ENCODE measurements around the gene CLEC16A.
A peak's percentile ranks its signal among the peaks of the same experiment; 100 is the strongest.

Gene CLEC16A

GRCh38 chr16:11060364-11060763 is 116.0 kb downstream of the CLEC16A start:
- no peak for DNase-seq
- in situ Hi-C loops (cut with HindIII; ENCODE audit: low pct_ligation_motif_present, low pct_unique_long_range_greater_than_20kb, low sequenced_read_pairs) = no loop called here

GRCh38 chr16:11060842-11061241 is 116.5 kb downstream of the CLEC16A start:
- DNase-seq = no peak
- in situ Hi-C loops (cut with HindIII; ENCODE audit: low pct_ligation_motif_present, low pct_unique_long_range_greater_than_20kb, low sequenced_read_pairs) = no loop called here

- no peak for DNase-seq
- in situ Hi-C loops (cut with HindIII; ENCODE audit: low pct_ligation_motif_present, low pct_unique_long_range_greater_than_20kb, low sequenced_read_pairs) = no loop called here
Observed at GRCh38 chr16:11061629-11062270, 117.4 kb downstream of the CLEC16A start.

GRCh38 chr16:11063448-11064201 is 119.3 kb downstream of the CLEC16A start:
- DNase-seq = no peak
- in situ Hi-C loops (cut with HindIII; ENCODE audit: low pct_ligation_motif_present, low pct_unique_long_range_greater_than_20kb, low sequenced_read_pairs) = no loop called here

- no peak for DNase-seq
- in situ Hi-C loops (cut with HindIII; ENCODE audit: low pct_ligation_motif_present, low pct_unique_long_range_greater_than_20kb, low sequenced_read_pairs) = no loop called here
Observed at GRCh38 chr16:11064202-11064540, 119.8 kb downstream of the CLEC16A start.

- no peak for DNase-seq
- in situ Hi-C loops (cut with HindIII; ENCODE audit: low pct_ligation_motif_present, low pct_unique_long_range_greater_than_20kb, low sequenced_read_pairs) = no loop called here
Observed at GRCh38 chr16:11064851-11065250, 120.5 kb downstream of the CLEC16A start.

GRCh38 chr16:11066261-11066870 is 122.0 kb downstream of the CLEC16A start:
- DNase-seq = no peak
- in situ Hi-C loops (cut with HindIII; ENCODE audit: low pct_ligation_motif_present, low pct_unique_long_range_greater_than_20kb, low sequenced_read_pairs) = no loop called here

GRCh38 chr16:11067266-11067665 is 122.9 kb downstream of the CLEC16A start:
- in situ Hi-C loops (cut with HindIII; ENCODE audit: low pct_ligation_motif_present, low pct_unique_long_range_greater_than_20kb, low sequenced_read_pairs) = no loop called here

GRCh38 chr16:11067697-11068141 is 123.4 kb downstream of the CLEC16A start:
- in situ Hi-C loops (cut with HindIII; ENCODE audit: low pct_ligation_motif_present, low pct_unique_long_range_greater_than_20kb, low sequenced_read_pairs) = no loop called here
- no peak for DNase-seq

More at GRCh38 chr16:11067266-11067665, 122.9 kb downstream of the CLEC16A start:
- DNase-seq = no peak

GRCh38 chr16:11071829-11072228 is 127.5 kb downstream of the CLEC16A start:
- in situ Hi-C loops (cut with HindIII; ENCODE audit: low pct_ligation_motif_present, low pct_unique_long_range_greater_than_20kb, low sequenced_read_pairs) = no loop called here
- no peak for DNase-seq

GRCh38 chr16:11072420-11073153 is 128.2 kb downstream of the CLEC16A start:
- no peak for DNase-seq
- in situ Hi-C loops (cut with HindIII; ENCODE audit: low pct_ligation_motif_present, low pct_unique_long_range_greater_than_20kb, low sequenced_read_pairs) = no loop called here

GRCh38 chr16:11073407-11073999 is 129.1 kb downstream of the CLEC16A start:
- DNase-seq = no peak

GRCh38 chr16:11074131-11074530 is 129.8 kb downstream of the CLEC16A start:
- no peak for DNase-seq
- in situ Hi-C loops (cut with HindIII; ENCODE audit: low pct_ligation_motif_present, low pct_unique_long_range_greater_than_20kb, low sequenced_read_pairs) = no loop called here

More at GRCh38 chr16:11073407-11073999, 129.1 kb downstream of the CLEC16A start:
- in situ Hi-C loops (cut with HindIII; ENCODE audit: low pct_ligation_motif_present, low pct_unique_long_range_greater_than_20kb, low sequenced_read_pairs) = no loop called here

GRCh38 chr16:11075163-11075562 is 130.8 kb downstream of the CLEC16A start:
- in situ Hi-C loops (cut with HindIII; ENCODE audit: low pct_ligation_motif_present, low pct_unique_long_range_greater_than_20kb, low sequenced_read_pairs) = no loop called here
- no peak for DNase-seq

- DNase-seq = no peak
- in situ Hi-C loops (cut with HindIII; ENCODE audit: low pct_ligation_motif_present, low pct_unique_long_range_greater_than_20kb, low sequenced_read_pairs) = no loop called here
Observed at GRCh38 chr16:11076259-11077018, 132.1 kb downstream of the CLEC16A start.

GRCh38 chr16:11078812-11079459 is 134.6 kb downstream of the CLEC16A start:
- DNase-seq = peak; percentile 57
- in situ Hi-C loops (cut with HindIII; ENCODE audit: low pct_ligation_motif_present, low pct_unique_long_range_greater_than_20kb, low sequenced_read_pairs) = no loop called here

GRCh38 chr16:11079652-11080187 is 135.4 kb downstream of the CLEC16A start:
- in situ Hi-C loops (cut with HindIII; ENCODE audit: low pct_ligation_motif_present, low pct_unique_long_range_greater_than_20kb, low sequenced_read_pairs) = no loop called here
- peak; percentile 57 for DNase-seq

Measured in ACHN (cell line).